ENCODE measurements around the gene GASK1A. TPM values are rescaled to one million over a fixed set of nuclear protein-coding genes. Genes with fewer than 3 reads are reported as not detected.
A peak's percentile ranks its signal among the peaks of the same experiment; 100 is the strongest.

GASK1A gene
- total and polyA plus RNA-seq, 4 donors, result 0.79 to 22.8 (median 4.6) TPM

DNA sequence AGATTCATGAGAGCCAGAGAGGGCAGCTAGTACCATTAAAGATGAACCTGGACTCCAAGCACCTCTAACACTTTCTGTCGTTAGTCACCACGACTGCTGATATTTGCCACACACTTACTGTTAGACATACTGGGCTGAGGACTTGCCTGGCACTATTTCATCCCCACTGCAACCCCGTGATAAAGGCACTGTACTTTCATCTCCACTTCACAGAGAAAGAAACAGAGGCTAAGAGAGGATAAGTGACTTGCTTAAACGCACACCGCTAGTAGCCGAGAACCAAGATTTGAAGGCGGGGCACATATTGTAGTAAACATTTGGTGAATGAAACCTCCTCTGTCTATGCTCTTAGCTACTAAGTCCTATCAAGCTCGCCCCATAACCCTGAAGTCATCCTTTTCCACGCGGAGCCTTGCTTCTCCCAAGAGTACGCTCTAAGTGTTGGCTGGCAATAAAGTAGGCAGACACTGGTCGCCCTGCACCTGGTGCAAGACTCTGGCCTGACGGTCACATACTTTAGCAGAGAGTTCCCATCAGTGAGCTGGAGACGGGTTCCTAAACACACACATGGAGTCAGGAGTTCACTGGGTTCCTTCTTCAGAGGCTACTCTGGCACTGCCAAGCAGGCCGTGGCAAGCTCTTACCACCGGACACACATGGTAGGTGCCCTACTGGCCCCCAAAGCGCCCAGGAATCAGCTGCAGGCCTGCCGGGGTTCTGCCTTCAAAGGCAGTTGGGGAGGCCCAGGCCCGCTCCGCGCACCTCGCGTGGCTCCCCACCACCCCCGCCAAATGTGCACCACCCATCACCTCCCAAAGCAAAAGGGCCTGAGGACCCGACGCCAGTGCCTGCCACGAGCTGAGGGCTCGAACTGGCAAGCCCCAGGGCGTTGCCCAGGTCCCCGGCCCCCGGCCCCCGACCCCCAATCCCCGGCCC lies 125.8 kb downstream of the GASK1A start:
- Histone ChIP-seq H3K36me3 (ENCODE audit: control insufficient read depth in 4 of 4, insufficient read depth in 3 of 4, low read depth in 1 of 4, low read length in 3 of 4) (no peaks in the 10 kb centered on the region), H3K27me3 (ENCODE audit: control insufficient read depth in 4 of 4, insufficient read depth in 4 of 4, low read length in 3 of 4) (no peaks in the 10 kb centered on the region), H3K9ac (ENCODE audit: low read depth in 1 of 2, low read length in 2 of 2) (no peak overlapping the region), H3K9me3 (ENCODE audit: control insufficient read depth in 4 of 4, low read length in 3 of 4) (no peaks in the 10 kb centered on the region), H3K4me3 (ENCODE audit: low read depth in 1 of 3, low read length in 3 of 3) (peak overlapping the region in 1 of 3 donors; percentile 87), H3K4me1 (ENCODE audit: control insufficient read depth in 4 of 4, insufficient read depth in 4 of 4, low read length in 3 of 4) (peaks cover 2 to 19% (median 4%) of the 10 kb centered on the region in 4 donors), H3K27ac (ENCODE audit: low read depth in 1 of 2, low read length in 2 of 2) (no peak overlapping the region)
- peak; percentile 43 for DNase-seq (ENCODE audit: low spot score)
- WGBS, result 59% methylated on average over 33 of the region's 33 CpGs
- TF ChIP-seq EGR1 (IDR thresholded peaks at IDR 0.05; ENCODE audit: low read depth in 2 of 2) (no peak), GABPA (IDR thresholded peaks at IDR 0.05 in 1 of 2, conservative IDR thresholded peaks at IDR 0.05 in 1 of 2) (no peak)

DNA sequence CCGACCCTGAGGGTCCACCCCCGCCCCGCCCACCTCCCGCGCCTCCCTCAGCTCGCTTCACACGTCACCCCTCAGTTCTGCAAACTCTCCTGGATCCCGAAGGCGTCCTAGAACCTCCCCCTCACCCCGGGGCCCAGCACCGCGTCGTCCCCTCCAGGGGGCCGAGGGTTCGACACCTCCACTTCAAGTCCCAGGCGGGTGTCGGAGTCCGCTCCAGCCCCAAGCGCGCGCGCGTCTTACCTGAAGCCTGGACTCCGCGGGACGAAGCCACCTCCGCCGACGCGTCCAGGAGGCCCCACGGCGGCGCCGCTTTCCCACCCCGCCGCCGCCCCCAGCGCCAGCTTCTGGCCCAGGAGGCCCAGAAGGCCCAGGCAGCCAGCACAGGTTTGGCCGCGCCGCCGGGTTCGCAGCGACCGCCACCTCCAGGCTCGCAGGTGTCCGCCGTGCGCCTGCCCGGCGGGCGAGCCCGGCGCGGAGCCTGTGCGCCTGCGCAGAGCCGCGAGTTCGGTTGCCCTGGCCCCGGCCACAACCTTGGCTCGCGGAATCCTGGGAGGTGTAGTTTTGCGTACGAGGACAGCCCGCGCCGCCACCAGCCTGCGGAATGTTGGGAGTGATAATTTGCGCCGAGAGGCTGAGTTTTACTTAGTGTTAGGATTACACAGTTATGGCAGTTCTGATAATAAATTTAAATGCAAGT lies 126.6 kb downstream of the GASK1A start, which contains the start of gene POMGNT2:
TSS of gene POMGNT2 (minus strand) at position 484 of the 697 bp plus-strand sequence. CDS start 24,648 bp downstream, outside the sequence.
- Histone ChIP-seq H3K4me1 (ENCODE audit: control insufficient read depth in 4 of 4, insufficient read depth in 4 of 4, low read length in 3 of 4) (peaks cover 2 to 19% (median 4%) of the 10 kb centered on the region in 4 donors), H3K9me3 (ENCODE audit: control insufficient read depth in 4 of 4, low read length in 3 of 4) (no peaks in the 10 kb centered on the region), H3K36me3 (ENCODE audit: control insufficient read depth in 4 of 4, insufficient read depth in 3 of 4, low read depth in 1 of 4, low read length in 3 of 4) (no peaks in the 10 kb centered on the region), H3K4me3 (ENCODE audit: low read depth in 1 of 3, low read length in 3 of 3) (peak within 1 kb of the TSS; percentile 53 to 87 (median 61)), H3K27ac (ENCODE audit: low read depth in 1 of 2, low read length in 2 of 2) (peak within 1 kb of the TSS in 1 of 2 donors; percentile 36), H3K27me3 (ENCODE audit: control insufficient read depth in 4 of 4, insufficient read depth in 4 of 4, low read length in 3 of 4) (no peaks in the 10 kb centered on the region), H3K9ac (ENCODE audit: low read depth in 1 of 2, low read length in 2 of 2) (no peak within 1 kb of the TSS)
- TF ChIP-seq, protein P1, sequence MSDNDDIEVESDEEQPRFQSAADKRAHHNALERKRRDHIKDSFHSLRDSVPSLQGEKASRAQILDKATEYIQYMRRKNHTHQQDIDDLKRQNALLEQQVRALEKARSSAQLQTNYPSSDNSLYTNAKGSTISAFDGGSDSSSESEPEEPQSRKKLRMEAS (IDR thresholded peaks at IDR 0.05), result no peak
- peak in 1 of 2 donors; percentile 9 for TF ChIP-seq RAD21 (IDR thresholded peaks at IDR 0.05)
- no peak for TF ChIP-seq EGR1 (IDR thresholded peaks at IDR 0.05; ENCODE audit: low read depth in 2 of 2)
- TF ChIP-seq YY1 (IDR thresholded peaks at IDR 0.05), result peak; percentile 69
- 1% methylated on average over 71 of the region's 71 CpGs for WGBS
- peak; percentile 88 for DNase-seq (ENCODE audit: low spot score)

DNA sequence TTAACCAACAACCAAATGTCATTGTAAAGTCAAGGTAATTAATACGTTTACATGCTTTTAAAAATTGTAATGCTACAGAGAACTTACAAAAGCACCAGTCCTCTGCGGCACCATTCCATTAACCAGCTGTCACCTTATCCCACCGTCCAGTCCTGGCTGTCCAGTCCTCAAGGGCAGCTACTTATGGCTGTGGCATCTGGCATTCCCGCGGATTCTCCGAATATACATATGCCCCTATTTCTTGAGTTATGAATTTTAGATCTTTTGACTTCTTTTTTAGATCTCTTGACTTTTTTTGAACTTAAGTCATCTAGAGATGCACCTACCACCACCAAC lies 127.2 kb downstream of the GASK1A start:
- WGBS, result 9% methylated on average over 6 of the region's 6 CpGs
- no peak for DNase-seq (ENCODE audit: low spot score)
- no peaks in the 10 kb centered on the region for H3K9me3 ChIP-seq (ENCODE audit: control insufficient read depth in 4 of 4, low read length in 3 of 4)
- H3K36me3 ChIP-seq (ENCODE audit: control insufficient read depth in 4 of 4, insufficient read depth in 3 of 4, low read depth in 1 of 4, low read length in 3 of 4), result no peaks in the 10 kb centered on the region
- peaks cover 2 to 19% (median 4%) of the 10 kb centered on the region in 4 donors for H3K4me1 ChIP-seq (ENCODE audit: control insufficient read depth in 4 of 4, insufficient read depth in 4 of 4, low read length in 3 of 4)
- peak overlapping the region; percentile 1 to 87 (median 29) for H3K4me3 ChIP-seq (ENCODE audit: low read depth in 1 of 3, low read length in 3 of 3)
- H3K27me3 ChIP-seq (ENCODE audit: control insufficient read depth in 4 of 4, insufficient read depth in 4 of 4, low read length in 3 of 4), result no peaks in the 10 kb centered on the region
- TF ChIP-seq, protein P2, sequence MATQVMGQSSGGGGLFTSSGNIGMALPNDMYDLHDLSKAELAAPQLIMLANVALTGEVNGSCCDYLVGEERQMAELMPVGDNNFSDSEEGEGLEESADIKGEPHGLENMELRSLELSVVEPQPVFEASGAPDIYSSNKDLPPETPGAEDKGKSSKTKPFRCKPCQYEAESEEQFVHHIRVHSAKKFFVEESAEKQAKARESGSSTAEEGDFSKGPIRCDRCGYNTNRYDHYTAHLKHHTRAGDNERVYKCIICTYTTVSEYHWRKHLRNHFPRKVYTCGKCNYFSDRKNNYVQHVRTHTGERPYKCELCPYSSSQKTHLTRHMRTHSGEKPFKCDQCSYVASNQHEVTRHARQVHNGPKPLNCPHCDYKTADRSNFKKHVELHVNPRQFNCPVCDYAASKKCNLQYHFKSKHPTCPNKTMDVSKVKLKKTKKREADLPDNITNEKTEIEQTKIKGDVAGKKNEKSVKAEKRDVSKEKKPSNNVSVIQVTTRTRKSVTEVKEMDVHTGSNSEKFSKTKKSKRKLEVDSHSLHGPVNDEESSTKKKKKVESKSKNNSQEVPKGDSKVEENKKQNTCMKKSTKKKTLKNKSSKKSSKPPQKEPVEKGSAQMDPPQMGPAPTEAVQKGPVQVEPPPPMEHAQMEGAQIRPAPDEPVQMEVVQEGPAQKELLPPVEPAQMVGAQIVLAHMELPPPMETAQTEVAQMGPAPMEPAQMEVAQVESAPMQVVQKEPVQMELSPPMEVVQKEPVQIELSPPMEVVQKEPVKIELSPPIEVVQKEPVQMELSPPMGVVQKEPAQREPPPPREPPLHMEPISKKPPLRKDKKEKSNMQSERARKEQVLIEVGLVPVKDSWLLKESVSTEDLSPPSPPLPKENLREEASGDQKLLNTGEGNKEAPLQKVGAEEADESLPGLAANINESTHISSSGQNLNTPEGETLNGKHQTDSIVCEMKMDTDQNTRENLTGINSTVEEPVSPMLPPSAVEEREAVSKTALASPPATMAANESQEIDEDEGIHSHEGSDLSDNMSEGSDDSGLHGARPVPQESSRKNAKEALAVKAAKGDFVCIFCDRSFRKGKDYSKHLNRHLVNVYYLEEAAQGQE (IDR thresholded peaks at IDR 0.05), result no peak
- TF ChIP-seq RXRA (IDR thresholded peaks at IDR 0.05) (no peak), SP1 (IDR thresholded peaks at IDR 0.05) (no peak), YY1 (IDR thresholded peaks at IDR 0.05) (no peak), HNF4A (conservative IDR thresholded peaks at IDR 0.05) (no peak), EGR1 (IDR thresholded peaks at IDR 0.05; ENCODE audit: low read depth in 2 of 2) (no peak), JUND (IDR thresholded peaks at IDR 0.05) (no peak), FOXA1 (IDR thresholded peaks at IDR 0.05) (no peak), TAF1 (conservative IDR thresholded peaks at IDR 0.05) (no peak), NR2F2 (IDR thresholded peaks at IDR 0.05) (no peak), FOXA2 (IDR thresholded peaks at IDR 0.05) (no peak), RAD21 (IDR thresholded peaks at IDR 0.05) (no peak)
- TF ChIP-seq, protein P3, sequence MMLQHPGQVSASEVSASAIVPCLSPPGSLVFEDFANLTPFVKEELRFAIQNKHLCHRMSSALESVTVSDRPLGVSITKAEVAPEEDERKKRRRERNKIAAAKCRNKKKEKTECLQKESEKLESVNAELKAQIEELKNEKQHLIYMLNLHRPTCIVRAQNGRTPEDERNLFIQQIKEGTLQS (IDR thresholded peaks at IDR 0.05), result no peak
- TF ChIP-seq, protein P4, sequence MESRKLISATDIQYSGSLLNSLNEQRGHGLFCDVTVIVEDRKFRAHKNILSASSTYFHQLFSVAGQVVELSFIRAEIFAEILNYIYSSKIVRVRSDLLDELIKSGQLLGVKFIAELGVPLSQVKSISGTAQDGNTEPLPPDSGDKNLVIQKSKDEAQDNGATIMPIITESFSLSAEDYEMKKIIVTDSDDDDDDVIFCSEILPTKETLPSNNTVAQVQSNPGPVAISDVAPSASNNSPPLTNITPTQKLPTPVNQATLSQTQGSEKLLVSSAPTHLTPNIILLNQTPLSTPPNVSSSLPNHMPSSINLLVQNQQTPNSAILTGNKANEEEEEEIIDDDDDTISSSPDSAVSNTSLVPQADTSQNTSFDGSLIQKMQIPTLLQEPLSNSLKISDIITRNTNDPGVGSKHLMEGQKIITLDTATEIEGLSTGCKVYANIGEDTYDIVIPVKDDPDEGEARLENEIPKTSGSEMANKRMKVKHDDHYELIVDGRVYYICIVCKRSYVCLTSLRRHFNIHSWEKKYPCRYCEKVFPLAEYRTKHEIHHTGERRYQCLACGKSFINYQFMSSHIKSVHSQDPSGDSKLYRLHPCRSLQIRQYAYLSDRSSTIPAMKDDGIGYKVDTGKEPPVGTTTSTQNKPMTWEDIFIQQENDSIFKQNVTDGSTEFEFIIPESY (IDR thresholded peaks at IDR 0.05), result no peak
- TF ChIP-seq, protein P1 (IDR thresholded peaks at IDR 0.05), result no peak
- no peak overlapping the region for H3K9ac ChIP-seq (ENCODE audit: low read depth in 1 of 2, low read length in 2 of 2)
- no peak overlapping the region for H3K27ac ChIP-seq (ENCODE audit: low read depth in 1 of 2, low read length in 2 of 2)
